ENCODE results near the gene GALNT17. TPM values are rescaled to one million over a fixed set of nuclear protein-coding genes. Genes with fewer than 3 reads are reported as not detected.

GALNT17 gene
- total RNA-seq, 1 donor: 0.36 TPM

DNA sequence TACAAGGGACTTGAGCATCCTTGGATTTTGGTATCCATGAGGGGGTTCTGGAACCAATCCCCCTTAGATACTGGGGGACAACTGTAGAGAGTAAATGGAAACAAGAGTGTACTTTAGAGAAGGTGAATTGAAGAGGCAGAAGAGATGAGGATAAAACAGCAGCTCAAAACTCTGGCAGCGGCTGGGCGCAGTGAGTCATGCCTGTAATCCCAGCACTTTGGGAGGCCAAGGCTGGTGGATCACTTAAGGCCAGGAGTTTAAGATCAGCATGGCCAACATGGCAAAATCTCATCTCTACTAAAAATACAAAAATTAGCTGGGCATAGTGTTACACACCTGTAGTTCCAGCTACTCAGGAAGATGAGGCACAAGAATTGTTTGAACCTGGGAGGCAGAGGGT is 218.7 kb downstream of the GALNT17 start:
- no peaks in the 10 kb centered on the region for H3K79me2 ChIP-seq (ENCODE audit: insufficient read depth, low read length)
- no peaks in the 10 kb centered on the region for H3K36me3 ChIP-seq (ENCODE audit: insufficient read depth, low read length)
- peaks cover 2% of the 10 kb centered on the region for H3K9me3 ChIP-seq (ENCODE audit: low read depth, low read length)
- TF ChIP-seq, protein P1, sequence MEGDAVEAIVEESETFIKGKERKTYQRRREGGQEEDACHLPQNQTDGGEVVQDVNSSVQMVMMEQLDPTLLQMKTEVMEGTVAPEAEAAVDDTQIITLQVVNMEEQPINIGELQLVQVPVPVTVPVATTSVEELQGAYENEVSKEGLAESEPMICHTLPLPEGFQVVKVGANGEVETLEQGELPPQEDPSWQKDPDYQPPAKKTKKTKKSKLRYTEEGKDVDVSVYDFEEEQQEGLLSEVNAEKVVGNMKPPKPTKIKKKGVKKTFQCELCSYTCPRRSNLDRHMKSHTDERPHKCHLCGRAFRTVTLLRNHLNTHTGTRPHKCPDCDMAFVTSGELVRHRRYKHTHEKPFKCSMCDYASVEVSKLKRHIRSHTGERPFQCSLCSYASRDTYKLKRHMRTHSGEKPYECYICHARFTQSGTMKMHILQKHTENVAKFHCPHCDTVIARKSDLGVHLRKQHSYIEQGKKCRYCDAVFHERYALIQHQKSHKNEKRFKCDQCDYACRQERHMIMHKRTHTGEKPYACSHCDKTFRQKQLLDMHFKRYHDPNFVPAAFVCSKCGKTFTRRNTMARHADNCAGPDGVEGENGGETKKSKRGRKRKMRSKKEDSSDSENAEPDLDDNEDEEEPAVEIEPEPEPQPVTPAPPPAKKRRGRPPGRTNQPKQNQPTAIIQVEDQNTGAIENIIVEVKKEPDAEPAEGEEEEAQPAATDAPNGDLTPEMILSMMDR (IDR thresholded peaks at IDR 0.05; ENCODE audit: extremely low read depth, low read depth, low read length): no peak
- H4K20me1 ChIP-seq (ENCODE audit: insufficient read depth, low read length): no peaks in the 10 kb centered on the region
- no peaks in the 10 kb centered on the region for H3K27me3 ChIP-seq (ENCODE audit: insufficient read depth, low read length)
- H2AFZ ChIP-seq (ENCODE audit: low read length): no peak overlapping the region
- no peak overlapping the region for H3K4me3 ChIP-seq (ENCODE audit: insufficient read depth, low read length)
- no peak for DNase-seq (ENCODE audit: insufficient read length, low spot score, missing footprints)
- no peak overlapping the region for H3K4me2 ChIP-seq (ENCODE audit: insufficient read depth, low read length)
- H3K27ac ChIP-seq (ENCODE audit: low read depth, low read length): no peak overlapping the region
- no peaks in the 10 kb centered on the region for H3K4me1 ChIP-seq (ENCODE audit: insufficient read depth, low read length)

DNA sequence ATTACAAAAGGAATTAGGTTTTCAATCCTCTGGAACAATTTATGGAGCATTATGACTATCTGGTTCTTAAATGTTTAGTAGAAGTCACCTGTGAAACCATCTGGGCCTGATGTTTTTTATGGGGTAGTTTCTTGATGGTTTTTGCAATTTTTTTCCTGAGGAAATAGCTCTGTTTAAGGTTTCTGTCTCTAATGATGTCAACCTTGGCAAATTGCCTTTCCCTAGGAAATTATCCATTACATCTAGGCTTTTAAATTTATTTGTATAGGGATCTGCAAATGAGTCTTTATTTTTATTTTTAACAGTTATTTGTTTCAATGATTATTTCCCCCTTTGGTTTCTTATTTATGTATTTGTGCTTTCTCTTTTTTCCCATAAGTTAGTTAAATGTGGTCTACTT is 222.8 kb downstream of the GALNT17 start:
- Histone ChIP-seq H3K4me1 (ENCODE audit: insufficient read depth, low read length) (no peaks in the 10 kb centered on the region), H4K20me1 (ENCODE audit: insufficient read depth, low read length) (no peaks in the 10 kb centered on the region), H3K27me3 (ENCODE audit: insufficient read depth, low read length) (no peaks in the 10 kb centered on the region), H3K4me2 (ENCODE audit: insufficient read depth, low read length) (no peak overlapping the region), H2AFZ (ENCODE audit: low read length) (no peak overlapping the region), H3K9me3 (ENCODE audit: low read depth, low read length) (peaks cover 2% of the 10 kb centered on the region), H3K79me2 (ENCODE audit: insufficient read depth, low read length) (no peaks in the 10 kb centered on the region), H3K4me3 (ENCODE audit: insufficient read depth, low read length) (no peak overlapping the region), H3K36me3 (ENCODE audit: insufficient read depth, low read length) (no peaks in the 10 kb centered on the region), H3K27ac (ENCODE audit: low read depth, low read length) (no peak overlapping the region)
- no peak for DNase-seq (ENCODE audit: insufficient read length, low spot score, missing footprints)
- TF ChIP-seq, protein P1 (IDR thresholded peaks at IDR 0.05; ENCODE audit: extremely low read depth, low read depth, low read length): no peak

DNA sequence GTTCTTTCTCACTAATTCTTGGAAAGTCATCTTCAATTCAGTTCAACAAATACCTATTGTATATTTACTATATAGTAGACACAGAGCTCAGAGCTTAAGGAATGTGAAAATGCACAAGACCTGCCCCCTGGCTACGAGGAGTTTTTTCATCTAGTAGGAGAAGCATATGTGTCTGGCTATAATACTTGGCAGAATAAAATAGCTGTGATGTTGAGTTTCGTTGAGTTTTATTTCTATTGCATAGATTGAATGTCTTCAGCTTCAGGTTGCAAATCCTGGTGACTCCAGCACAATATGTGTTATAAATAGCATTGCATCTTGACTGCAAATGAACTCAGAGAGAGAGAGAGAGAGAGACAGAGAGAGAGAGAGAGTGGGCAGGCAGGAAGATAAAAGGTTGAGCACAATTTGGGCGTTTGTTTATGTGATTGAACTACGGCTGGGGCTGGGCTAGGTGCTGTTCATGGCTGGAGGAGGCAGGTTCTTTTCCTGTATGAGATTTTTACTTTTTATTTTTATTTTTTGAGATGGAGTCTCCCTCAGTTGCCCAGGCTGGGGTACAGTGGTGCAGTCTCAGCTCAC is 229.6 kb downstream of the GALNT17 start:
- Histone ChIP-seq H3K4me3 (ENCODE audit: insufficient read depth, low read length) (no peak overlapping the region), H2AFZ (ENCODE audit: low read length) (no peak overlapping the region), H3K9me3 (ENCODE audit: low read depth, low read length) (no peaks in the 10 kb centered on the region), H3K4me1 (ENCODE audit: insufficient read depth, low read length) (no peaks in the 10 kb centered on the region), H3K4me2 (ENCODE audit: insufficient read depth, low read length) (no peak overlapping the region), H3K27me3 (ENCODE audit: insufficient read depth, low read length) (no peaks in the 10 kb centered on the region), H3K27ac (ENCODE audit: low read depth, low read length) (no peak overlapping the region), H4K20me1 (ENCODE audit: insufficient read depth, low read length) (no peaks in the 10 kb centered on the region), H3K36me3 (ENCODE audit: insufficient read depth, low read length) (no peaks in the 10 kb centered on the region), H3K79me2 (ENCODE audit: insufficient read depth, low read length) (no peaks in the 10 kb centered on the region)
- TF ChIP-seq, protein P1 (IDR thresholded peaks at IDR 0.05; ENCODE audit: extremely low read depth, low read depth, low read length): no peak
- no peak for DNase-seq (ENCODE audit: insufficient read length, low spot score, missing footprints)

DNA sequence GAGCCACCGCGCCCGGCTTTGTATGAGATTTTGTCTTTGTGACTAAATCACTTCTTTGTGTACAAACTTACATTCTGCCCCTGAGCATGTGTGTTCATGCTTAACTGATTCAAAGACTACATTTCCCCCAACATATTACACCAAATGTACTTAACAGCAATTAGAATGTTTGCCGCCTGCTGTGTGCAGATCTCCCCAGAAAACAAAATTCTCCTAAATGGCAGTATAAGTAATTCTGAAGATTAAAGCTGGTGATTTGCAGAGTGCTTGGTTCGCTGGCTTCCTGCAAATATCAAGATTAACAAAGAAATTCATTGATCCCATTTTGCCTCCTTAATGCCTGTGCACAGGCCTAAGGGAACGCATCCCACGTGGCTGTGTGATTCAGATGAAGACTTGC is 230.3 kb downstream of the GALNT17 start:
- Histone ChIP-seq H3K9me3 (ENCODE audit: low read depth, low read length) (no peaks in the 10 kb centered on the region), H3K79me2 (ENCODE audit: insufficient read depth, low read length) (no peaks in the 10 kb centered on the region), H3K4me1 (ENCODE audit: insufficient read depth, low read length) (no peaks in the 10 kb centered on the region), H4K20me1 (ENCODE audit: insufficient read depth, low read length) (no peaks in the 10 kb centered on the region), H3K36me3 (ENCODE audit: insufficient read depth, low read length) (no peaks in the 10 kb centered on the region), H3K27me3 (ENCODE audit: insufficient read depth, low read length) (no peaks in the 10 kb centered on the region), H3K27ac (ENCODE audit: low read depth, low read length) (no peak overlapping the region), H2AFZ (ENCODE audit: low read length) (no peak overlapping the region), H3K4me2 (ENCODE audit: insufficient read depth, low read length) (no peak overlapping the region), H3K4me3 (ENCODE audit: insufficient read depth, low read length) (no peak overlapping the region)
- DNase-seq (ENCODE audit: insufficient read length, low spot score, missing footprints): no peak
- TF ChIP-seq, protein P1 (IDR thresholded peaks at IDR 0.05; ENCODE audit: extremely low read depth, low read depth, low read length): no peak
